ENCODE data around the gene TTK.
"Not testable (repeated sequence)": the region's sequence is repeated elsewhere in the genome, so short reads cannot be mapped to it uniquely, and the experiment has no call there.

TTK gene

GRCh38 chr6:80021591-80021990 is 17.1 kb downstream of the TTK start:
- no peak for DNase-seq (ENCODE audit: low read depth)

GRCh38 chr6:80022803-80023202 is 18.4 kb downstream of the TTK start:
- DNase-seq (ENCODE audit: low read depth): no peak

- no peak for DNase-seq (ENCODE audit: low read depth)
Observed at GRCh38 chr6:80028589-80028988, 24.1 kb downstream of the TTK start.

- no peak for DNase-seq (ENCODE audit: low read depth)
Observed at GRCh38 chr6:80029470-80029869, 25.0 kb downstream of the TTK start.

- not testable (repeated sequence) for DNase-seq (ENCODE audit: low read depth)
Observed at GRCh38 chr6:80048220-80048619, 43.8 kb downstream of the TTK start.

- no peak for DNase-seq (ENCODE audit: low read depth)
Observed at GRCh38 chr6:80060774-80061173, 56.3 kb downstream of the TTK start.

GRCh38 chr6:80068146-80068545 is 63.7 kb downstream of the TTK start:
- DNase-seq (ENCODE audit: low read depth): not testable (repeated sequence)

GRCh38 chr6:80070431-80070830 is 66.0 kb downstream of the TTK start:
- DNase-seq (ENCODE audit: low read depth): not testable (repeated sequence)

GRCh38 chr6:80077067-80077466 is 72.6 kb downstream of the TTK start:
- DNase-seq (ENCODE audit: low read depth): no peak

GRCh38 chr6:80088637-80089036 is 84.2 kb downstream of the TTK start:
- no peak for DNase-seq (ENCODE audit: low read depth)

- no peak for DNase-seq (ENCODE audit: low read depth)
Observed at GRCh38 chr6:80091506-80091905, 87.1 kb downstream of the TTK start.
